HG02571 (cell line): ENCODE measurements around the gene GSTM2.
"Not testable (repeated sequence)": the region's sequence is repeated elsewhere in the genome, so short reads cannot be mapped to it uniquely, and the experiment has no call there.

Source experiments
- ATAC-seq: cut with Tn5 transposase; IDR thresholded peaks from one replicate; pipeline ENCODE4 v1.9.1; 2021; ENCODE audit warnings: mild to moderate bottlenecking, moderate library complexity; ENCODE audit not compliant: unreplicated experiment

GSTM2 gene

DNA sequence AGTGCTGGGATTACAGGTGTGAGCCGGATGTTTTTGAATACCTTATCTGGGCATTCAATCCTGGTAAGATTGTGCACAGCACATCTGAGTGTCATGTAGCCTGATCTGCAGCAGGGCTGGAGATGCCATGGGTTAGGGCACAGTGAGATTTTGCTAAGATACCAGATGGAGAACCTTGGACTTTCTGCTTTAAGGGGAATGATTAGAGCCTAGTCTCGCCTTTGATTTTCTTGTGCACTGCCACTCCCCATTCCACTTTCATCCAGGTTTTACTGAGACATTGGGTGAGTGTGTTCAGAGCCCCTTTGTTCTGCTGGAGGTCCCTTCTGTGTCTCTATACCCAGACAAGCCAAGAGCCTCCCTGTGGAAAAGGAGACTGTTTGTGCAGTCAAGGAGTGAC, 6.0 kb downstream of the GSTM2 start:
- ATAC-seq: not testable (repeated sequence)

- ATAC-seq: not testable (repeated sequence)
These were observed 9.0 kb downstream of the GSTM2 start for GRCh38 chr1:109676683-109677381.

DNA sequence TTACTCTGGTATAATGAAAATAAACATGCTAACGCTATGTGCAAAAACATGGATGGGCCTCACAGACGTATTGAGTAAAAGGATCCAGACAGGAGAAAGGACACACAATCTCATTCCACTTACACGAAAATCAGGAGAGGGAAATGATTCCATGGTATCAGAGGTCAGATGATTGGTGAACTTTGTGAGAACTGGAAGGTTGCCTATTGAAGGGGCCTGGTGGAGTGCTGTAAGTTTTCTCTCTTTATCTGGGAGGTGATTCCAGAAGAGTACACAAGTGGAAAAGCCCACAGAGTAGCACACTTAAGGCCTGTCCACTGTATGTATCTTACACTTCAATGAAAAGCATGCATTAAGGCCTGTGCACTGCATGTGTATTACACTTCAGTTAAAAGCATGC, 9.6 kb downstream of the GSTM2 start:
- no peak for ATAC-seq

- ATAC-seq: not testable (repeated sequence)
These were observed 10.8 kb downstream of the GSTM2 start for GRCh38 chr1:109678637-109679036.

DNA sequence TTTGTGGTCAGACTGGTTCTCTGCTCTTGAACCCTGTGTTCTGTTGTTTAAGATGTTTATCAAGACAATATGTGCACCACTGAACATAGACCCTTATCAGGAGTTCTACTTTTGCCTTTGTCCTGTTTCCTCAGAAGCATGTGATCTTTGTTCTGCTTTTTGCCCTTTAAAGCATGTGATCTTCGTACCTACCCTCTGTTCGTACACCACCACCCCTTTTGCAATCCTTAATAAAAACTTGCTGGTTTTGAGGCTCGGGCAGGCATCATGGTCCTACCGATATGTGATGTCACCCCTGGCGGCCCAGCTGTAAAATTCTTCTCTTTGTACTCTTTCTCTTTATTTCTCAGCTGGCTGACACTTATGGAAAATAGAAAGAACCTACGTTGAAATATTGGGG, 16.9 kb downstream of the GSTM2 start:
- not testable (repeated sequence) for ATAC-seq

DNA sequence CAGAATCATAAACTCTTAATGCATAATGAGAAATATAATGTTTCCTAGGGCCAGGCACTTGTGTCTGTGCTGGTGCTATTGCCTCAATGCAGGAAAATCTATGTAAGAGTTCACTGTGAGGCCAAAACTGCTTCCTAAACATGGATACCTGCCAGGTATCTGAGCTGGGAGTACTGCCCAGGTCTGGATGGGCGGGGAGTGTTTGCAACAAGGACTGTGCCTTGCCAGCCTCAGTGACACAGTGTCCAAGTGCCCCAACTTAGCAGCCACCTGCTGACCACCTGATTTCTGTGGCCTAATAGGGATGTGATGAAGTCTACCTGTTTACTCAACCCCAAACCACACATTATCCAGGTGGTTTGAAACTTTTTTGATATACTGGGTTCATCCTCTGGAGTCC, 17.5 kb downstream of the GSTM2 start:
- ATAC-seq: not testable (repeated sequence)

- ATAC-seq: not testable (repeated sequence)
These were observed 18.0 kb downstream of the GSTM2 start for GRCh38 chr1:109685890-109686289.

DNA sequence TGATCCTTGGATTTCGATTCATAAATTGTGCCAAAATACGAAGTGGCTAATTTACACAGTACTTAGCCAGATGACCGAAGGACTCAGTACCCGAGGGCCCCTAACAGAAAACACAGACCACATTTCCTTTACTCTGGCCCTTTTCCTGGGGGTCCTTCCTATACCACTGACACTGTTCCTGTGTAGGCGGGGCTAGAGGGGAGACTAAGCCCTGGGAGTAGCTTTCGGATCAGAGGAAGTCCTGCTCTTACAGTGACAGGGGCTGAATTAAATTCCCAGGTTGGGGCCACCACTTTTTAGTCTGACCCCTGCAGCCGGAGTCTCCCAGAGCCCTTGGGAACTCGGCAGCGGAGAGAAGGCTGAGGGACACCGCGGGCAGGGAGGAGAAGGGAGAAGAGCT, 19.3 kb downstream of the GSTM2 start:
- ATAC-seq: not testable (repeated sequence)

GRCh38 chr1:109687641-109688499, 20.0 kb downstream of the GSTM2 start, which contains the start of gene GSTM1:
Gene GSTM1, plus strand, starts transcription at chr1:109687817. Its CDS starts 57 bp downstream, at chr1:109687874.
- ATAC-seq: no peak

DNA sequence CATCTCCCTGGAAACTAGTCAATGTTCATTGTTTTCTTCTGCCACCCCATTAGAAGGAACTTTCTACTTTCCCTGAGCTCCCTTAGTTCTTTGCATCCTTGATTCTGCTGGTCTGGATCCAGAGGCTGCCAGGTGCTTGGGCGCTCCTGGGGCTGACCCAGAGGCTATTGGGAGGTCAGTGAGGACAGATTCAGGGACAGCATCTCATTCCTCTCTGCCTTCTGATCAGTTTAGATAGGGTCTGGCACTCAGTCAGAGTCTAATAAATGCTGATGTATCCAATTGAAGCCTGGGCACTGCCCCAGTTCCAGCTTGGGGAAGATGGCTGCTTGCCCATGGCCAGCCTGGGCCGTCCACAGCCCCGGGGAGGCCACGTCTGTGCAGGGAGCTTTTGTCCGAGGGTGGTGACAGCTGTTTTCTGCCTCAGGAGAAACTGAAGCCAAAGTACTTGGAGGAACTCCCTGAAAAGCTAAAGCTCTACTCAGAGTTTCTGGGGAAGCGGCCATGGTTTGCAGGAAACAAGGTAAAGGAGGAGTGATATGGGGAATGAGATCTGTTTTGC, 22.1 kb downstream of the GSTM2 start:
- no peak for ATAC-seq

DNA sequence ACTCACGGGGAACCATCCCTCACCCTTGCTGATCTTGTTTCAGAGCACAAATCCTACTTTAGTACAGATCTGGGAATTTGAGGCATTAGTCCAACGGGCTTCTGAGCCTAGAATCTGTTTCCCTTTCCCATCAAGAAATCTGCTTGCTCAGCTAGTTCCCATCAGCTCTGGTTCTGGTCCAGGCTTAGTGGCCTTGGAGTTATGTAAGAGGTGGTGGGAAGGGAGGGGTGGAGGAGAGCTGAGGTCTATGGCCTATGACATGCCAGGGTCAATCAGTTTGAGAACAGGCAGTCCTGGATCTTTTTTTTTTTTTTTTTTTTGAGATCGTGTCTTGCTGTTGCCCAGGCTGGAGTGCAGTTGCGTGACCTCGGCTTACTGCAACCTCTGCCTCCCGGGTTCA, 23.9 kb downstream of the GSTM2 start:
- ATAC-seq: no peak

DNA sequence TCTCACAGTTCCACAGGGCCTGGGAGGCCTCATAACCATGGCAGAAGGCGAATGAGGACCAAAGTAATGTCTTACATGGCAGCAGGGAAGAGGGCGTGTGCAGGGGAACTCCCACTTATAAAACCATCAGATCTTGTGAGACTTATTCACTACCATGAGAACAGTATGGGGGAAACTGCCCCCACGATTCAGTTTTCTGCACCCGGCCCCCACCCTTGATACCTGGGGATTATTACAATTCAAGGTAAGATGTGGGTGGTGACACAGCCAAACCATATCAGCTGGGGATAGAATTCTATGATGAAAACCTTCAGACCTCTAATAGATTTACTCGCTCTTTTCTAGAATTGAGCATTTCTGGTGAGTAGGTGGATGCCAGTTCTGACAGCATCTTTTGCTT, 26.5 kb downstream of the GSTM2 start:
- not testable (repeated sequence) for ATAC-seq

- not testable (repeated sequence) for ATAC-seq
These were observed 27.3 kb downstream of the GSTM2 start for GRCh38 chr1:109695138-109695537.

DNA sequence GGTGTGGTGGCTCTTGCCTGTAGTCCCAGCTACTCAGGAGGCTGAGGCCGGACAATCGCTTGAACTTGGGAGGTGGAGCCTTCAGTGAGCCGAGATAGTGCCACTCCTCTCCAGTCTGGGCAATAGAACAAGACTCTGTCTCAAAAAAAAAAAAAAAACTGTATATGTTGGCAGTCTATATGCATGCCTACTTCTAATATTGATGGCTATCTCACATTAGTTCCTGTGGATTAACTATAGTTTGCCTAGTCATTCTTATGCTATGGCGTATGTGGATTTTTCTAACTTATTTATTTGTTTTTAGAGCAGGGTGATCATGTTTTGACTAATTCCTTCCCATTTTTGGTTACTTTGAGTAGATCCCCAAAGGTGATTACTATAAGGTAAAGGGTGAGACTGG, 29.2 kb downstream of the GSTM2 start:
- ATAC-seq: no peak

GRCh38 chr1:109697861-109698260, 30.0 kb downstream of the GSTM2 start:
- not testable (repeated sequence) for ATAC-seq

DNA sequence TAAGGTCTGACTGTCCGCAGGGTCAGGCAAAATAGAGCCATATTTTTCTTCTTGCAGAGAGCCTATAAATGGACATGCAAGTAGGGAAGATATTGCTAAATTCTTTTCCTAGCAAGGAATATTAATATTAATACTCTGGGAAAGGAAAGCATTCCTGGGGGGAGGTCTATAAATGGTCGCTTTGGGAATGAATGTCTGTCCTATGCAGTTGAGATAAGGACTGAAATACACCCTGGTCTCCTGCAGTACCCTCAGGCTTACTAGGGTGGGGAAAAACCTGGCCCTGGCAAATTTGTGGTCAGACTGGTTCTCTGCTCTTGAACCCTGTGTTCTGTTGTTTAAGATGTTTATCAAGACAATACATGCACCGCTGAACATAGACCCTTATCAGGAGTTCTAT, 35.1 kb downstream of the GSTM2 start:
- ATAC-seq: not testable (repeated sequence)

DNA sequence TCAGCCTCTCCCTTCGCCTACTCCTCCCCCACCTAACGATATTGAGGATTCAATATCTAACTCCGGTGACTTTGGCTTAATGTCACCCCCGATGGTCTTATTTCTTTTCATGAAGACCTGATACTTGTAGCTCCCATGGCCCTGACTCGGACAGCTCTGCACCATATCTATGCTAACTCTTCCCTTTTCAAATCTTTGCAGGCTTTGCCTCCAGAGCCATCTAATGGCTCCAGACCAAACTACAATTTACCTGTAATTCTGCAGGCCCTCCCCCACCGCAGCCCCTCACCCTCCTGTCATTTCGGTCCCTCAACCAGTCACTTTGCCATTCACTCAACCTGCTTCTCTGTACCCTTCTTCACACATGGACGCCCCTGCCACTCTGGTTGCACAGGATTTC, 36.3 kb downstream of the GSTM2 start:
- ATAC-seq: no peak

GRCh38 chr1:109705411-109705810, 37.6 kb downstream of the GSTM2 start:
- ATAC-seq: no peak

GRCh38 chr1:109708949-109709348, 41.1 kb downstream of the GSTM2 start:
- not testable (repeated sequence) for ATAC-seq

DNA sequence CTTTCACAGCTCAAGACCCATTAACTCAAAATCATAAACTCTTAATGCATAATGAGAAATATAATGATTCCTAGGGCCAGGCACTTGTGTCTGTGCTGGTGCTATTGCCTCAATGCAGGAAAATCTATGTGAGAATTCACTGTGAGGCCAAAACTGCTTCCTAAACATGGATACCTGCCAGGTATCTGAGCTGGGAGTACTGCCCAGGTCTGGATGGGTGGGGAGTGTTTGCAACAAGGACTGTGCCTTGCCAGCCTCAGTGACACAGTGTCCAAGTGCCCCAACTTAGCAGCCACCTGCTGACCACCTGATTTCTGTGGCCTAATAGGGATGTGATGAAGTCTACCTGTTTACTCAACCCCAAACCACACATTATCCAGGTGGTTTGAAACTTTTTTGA, 42.0 kb downstream of the GSTM2 start:
- not testable (repeated sequence) for ATAC-seq

- ATAC-seq: not testable (repeated sequence)
These were observed 43.9 kb downstream of the GSTM2 start, which contains the start of gene GSTM5 for GRCh38 chr1:109711593-109712320. Gene GSTM5, plus strand, starts transcription at chr1:109712251. Its CDS starts 62 bp downstream, at chr1:109712313.
